K562 (cell line): ENCODE measurements around the gene NPB. TPM values are rescaled to one million over a fixed set of nuclear protein-coding genes. Genes with fewer than 3 reads are reported as not detected.
A peak's percentile ranks its signal among the peaks of the same experiment; 100 is the strongest.

Source experiments
- DACH1 ChIP-seq: fragments of 450-650 bp; IDR thresholded peaks from 2 replicates; pipeline ENCODE4 v1.6.1; 2018; ENCODE audit not compliant: partially characterized antibody
- E2F3 ChIP-seq: fragments of 250-450 bp; sonication (Bioruptor Pico); IDR thresholded peaks from 2 replicates; pipeline ENCODE4 v1.4.0; 2020; ENCODE audit warnings: mild to moderate bottlenecking
- EHMT2 ChIP-seq: fragments of 450-650 bp; IDR thresholded peaks from 2 replicates; pipeline ENCODE4 v1.6.1; 2018; ENCODE audit warnings: antibody characterized with exemption
- ETV1 ChIP-seq: fragments of 450-650 bp; conservative IDR thresholded peaks from 2 replicates; pipeline ENCODE4 v1.6.1; 2016; ENCODE audit warnings: missing genetic modification characterization, control low read depth, low read depth, missing compliant biosample characterization
- HEY1 ChIP-seq: fragments of 250-450 bp; sonication (Bioruptor Pico); IDR thresholded peaks from 2 replicates; pipeline ENCODE4 v1.5.0; 2020; ENCODE audit warnings: mild to moderate bottlenecking, moderate library complexity, borderline replicate concordance
- PTBP1 ChIP-seq: fragments of 200-400 bp; formaldehyde crosslinking; IDR thresholded peaks from 2 replicates; pipeline ENCODE4 v1.6.1; 2017; ENCODE audit warnings: low read depth, low read length
- RBBP5 ChIP-seq: fragments of 200-600 bp; sonication (generic); IDR thresholded peaks from 2 replicates; pipeline ENCODE4 v1.6.1; 2012; ENCODE audit warnings: borderline replicate concordance, mild to moderate bottlenecking, low read length, control low read depth, inconsistent platforms; ENCODE audit not compliant: insufficient read depth, poor library complexity, severe bottlenecking
- RFX7 ChIP-seq: fragments of 250-450 bp; sonication (Bioruptor Pico); IDR thresholded peaks from 2 replicates; pipeline ENCODE4 v1.5.1; 2021; ENCODE audit warnings: mild to moderate bottlenecking
- TCF3 ChIP-seq: sonication (generic); formaldehyde crosslinking; IDR thresholded peaks from 2 replicates; pipeline ENCODE4 v1.4.0; 2020; ENCODE audit warnings: mild to moderate bottlenecking, missing genetic modification reagents
- TOE1 ChIP-seq, 2 experiments: fragments of 450-650 bp in 1 of 2; sonication (generic) in 1 of 2; formaldehyde crosslinking in 1 of 2; IDR thresholded peaks; 2 replicates each; pipeline versions ENCODE4 v1.7.1 to v1.8.0; 2016 to 2022; ENCODE audit warnings: borderline replicate concordance in 2 of 2, mild to moderate bottlenecking in 2 of 2, antibody characterized with exemption in 1 of 2, inconsistent platforms in 1 of 2, low read depth in 1 of 2, missing genetic modification reagents in 1 of 2, moderate library complexity in 1 of 2
- polyA plus RNA-seq, 8 experiments: library from polyadenylated mRNA; depleted of rRNA in 4 of 8; stranded (reverse) in 5 of 8; unstranded in 3 of 8; fragments of >200 nt; fragmentation: Nextera tagmentation in 2 of 8; fragmentation: Illumina TruSeq in 1 of 8; extraction: Ambion mirVana in 2 of 8; extraction: Trizol in 1 of 8; gene quantifications; 2 replicates each; pipeline versions ENCODE4 v1.2.1 to v1.2.3, GENCODE V29; 2011 to 2014; ENCODE audit warnings: inconsistent platforms in 1 of 8, missing spikeins in 1 of 8
- total RNA-seq, 7 experiments: library from RNA; depleted of rRNA in 6 of 7; stranded (reverse); fragments of >200 nt in 6 of 7; fragmentation: Illumina TruSeq in 2 of 7; extraction: Trizol in 2 of 7; gene quantifications; 2 replicates each; pipeline versions ENCODE4 v1.2.1 to v1.2.3, GENCODE V29; 2011 to 2021; ENCODE audit warnings: low replicate concordance in 1 of 7
- TF ChIP-seq, protein P1 (sequence below): sonication (generic); formaldehyde crosslinking; IDR thresholded peaks from 2 replicates; pipeline ENCODE4 v1.8.0; 2022; ENCODE audit warnings: mild to moderate bottlenecking, low read depth, missing genetic modification reagents
- TF ChIP-seq, protein P2 (sequence below): sonication (generic); formaldehyde crosslinking; IDR thresholded peaks from 2 replicates; pipeline ENCODE4 v1.8.0; 2022; ENCODE audit warnings: missing genetic modification reagents, mild to moderate bottlenecking, moderate library complexity, borderline replicate concordance
- TF ChIP-seq, protein P3 (sequence below): fragments of 200-600 bp; sonication (generic); IDR thresholded peaks from one replicate; pipeline ENCODE4 v1.6.1; 2012; ENCODE audit warnings: mild to moderate bottlenecking, low read depth, low read length, inconsistent platforms

NPB gene
- total and polyA plus RNA-seq, 9 of the 15 experiments (the other 6 are each of a cell fraction or from before 2014, with no cell fraction given) = 0.03 to 0.61 (median 0.14) TPM; not detected in 2

DNA sequence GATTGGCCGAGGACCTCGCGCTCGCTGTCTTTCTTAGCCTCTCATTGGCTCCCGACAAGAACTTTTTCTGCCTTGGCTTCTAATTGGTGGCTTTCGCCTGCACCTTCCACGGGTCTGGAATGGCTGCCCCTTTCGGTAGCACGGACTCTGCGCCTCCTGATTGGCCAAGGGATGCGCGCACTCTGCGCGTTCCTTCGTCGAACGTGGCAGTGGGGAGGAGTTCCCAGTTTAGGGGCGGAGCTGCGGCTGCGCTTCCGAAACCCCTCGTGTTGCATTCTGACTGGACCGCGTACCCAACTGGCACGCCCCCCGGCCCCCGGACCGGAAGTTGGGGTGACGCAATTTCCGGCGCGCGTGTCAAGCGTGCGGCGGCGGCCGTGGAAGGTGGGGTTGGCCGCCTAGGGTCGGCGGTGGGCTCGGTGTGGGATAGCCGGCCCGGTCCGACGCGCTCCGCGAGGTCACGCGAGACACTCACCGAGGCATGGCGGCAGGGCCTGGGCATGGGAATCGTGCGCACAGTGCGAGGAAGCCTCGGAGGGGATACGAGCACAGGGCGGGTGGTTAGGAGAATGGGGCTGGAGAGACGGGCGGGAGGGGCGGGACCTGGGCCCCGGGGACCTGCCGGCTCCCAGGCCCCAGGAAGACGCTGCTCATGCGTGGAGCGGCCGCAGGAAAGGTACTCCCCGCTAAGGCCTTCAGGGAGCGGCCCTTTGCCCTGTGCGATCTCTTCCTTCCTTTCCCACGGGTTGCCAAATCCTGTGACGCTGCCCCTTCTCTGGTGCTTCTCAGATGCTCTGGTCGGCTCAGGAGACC is 41.1 kb upstream of the NPB start (continued):
- TF ChIP-seq, protein P1, sequence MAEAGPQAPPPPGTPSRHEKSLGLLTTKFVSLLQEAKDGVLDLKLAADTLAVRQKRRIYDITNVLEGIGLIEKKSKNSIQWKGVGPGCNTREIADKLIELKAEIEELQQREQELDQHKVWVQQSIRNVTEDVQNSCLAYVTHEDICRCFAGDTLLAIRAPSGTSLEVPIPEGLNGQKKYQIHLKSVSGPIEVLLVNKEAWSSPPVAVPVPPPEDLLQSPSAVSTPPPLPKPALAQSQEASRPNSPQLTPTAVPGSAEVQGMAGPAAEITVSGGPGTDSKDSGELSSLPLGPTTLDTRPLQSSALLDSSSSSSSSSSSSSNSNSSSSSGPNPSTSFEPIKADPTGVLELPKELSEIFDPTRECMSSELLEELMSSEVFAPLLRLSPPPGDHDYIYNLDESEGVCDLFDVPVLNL = no peak
- TF ChIP-seq HEY1 (CRISPR knock-in tag) = no peak; the same call in 1 of the 2 replicates
- no peak for TF ChIP-seq TCF3 (CRISPR knock-in tag)
- no peak for TF ChIP-seq EHMT2
- TF ChIP-seq E2F3 = peak; percentile 96
- peak; percentile 43 for TF ChIP-seq DACH1
- TF ChIP-seq RFX7 (CRISPR knock-in tag) = no peak
- peak; percentile 75 for TF ChIP-seq RBBP5
- TF ChIP-seq, protein P2, sequence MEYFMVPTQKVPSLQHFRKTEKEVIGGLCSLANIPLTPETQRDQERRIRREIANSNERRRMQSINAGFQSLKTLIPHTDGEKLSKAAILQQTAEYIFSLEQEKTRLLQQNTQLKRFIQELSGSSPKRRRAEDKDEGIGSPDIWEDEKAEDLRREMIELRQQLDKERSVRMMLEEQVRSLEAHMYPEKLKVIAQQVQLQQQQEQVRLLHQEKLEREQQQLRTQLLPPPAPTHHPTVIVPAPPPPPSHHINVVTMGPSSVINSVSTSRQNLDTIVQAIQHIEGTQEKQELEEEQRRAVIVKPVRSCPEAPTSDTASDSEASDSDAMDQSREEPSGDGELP = peak; percentile 19; the same call in 1 of the 2 replicates
- TF ChIP-seq, protein P3, sequence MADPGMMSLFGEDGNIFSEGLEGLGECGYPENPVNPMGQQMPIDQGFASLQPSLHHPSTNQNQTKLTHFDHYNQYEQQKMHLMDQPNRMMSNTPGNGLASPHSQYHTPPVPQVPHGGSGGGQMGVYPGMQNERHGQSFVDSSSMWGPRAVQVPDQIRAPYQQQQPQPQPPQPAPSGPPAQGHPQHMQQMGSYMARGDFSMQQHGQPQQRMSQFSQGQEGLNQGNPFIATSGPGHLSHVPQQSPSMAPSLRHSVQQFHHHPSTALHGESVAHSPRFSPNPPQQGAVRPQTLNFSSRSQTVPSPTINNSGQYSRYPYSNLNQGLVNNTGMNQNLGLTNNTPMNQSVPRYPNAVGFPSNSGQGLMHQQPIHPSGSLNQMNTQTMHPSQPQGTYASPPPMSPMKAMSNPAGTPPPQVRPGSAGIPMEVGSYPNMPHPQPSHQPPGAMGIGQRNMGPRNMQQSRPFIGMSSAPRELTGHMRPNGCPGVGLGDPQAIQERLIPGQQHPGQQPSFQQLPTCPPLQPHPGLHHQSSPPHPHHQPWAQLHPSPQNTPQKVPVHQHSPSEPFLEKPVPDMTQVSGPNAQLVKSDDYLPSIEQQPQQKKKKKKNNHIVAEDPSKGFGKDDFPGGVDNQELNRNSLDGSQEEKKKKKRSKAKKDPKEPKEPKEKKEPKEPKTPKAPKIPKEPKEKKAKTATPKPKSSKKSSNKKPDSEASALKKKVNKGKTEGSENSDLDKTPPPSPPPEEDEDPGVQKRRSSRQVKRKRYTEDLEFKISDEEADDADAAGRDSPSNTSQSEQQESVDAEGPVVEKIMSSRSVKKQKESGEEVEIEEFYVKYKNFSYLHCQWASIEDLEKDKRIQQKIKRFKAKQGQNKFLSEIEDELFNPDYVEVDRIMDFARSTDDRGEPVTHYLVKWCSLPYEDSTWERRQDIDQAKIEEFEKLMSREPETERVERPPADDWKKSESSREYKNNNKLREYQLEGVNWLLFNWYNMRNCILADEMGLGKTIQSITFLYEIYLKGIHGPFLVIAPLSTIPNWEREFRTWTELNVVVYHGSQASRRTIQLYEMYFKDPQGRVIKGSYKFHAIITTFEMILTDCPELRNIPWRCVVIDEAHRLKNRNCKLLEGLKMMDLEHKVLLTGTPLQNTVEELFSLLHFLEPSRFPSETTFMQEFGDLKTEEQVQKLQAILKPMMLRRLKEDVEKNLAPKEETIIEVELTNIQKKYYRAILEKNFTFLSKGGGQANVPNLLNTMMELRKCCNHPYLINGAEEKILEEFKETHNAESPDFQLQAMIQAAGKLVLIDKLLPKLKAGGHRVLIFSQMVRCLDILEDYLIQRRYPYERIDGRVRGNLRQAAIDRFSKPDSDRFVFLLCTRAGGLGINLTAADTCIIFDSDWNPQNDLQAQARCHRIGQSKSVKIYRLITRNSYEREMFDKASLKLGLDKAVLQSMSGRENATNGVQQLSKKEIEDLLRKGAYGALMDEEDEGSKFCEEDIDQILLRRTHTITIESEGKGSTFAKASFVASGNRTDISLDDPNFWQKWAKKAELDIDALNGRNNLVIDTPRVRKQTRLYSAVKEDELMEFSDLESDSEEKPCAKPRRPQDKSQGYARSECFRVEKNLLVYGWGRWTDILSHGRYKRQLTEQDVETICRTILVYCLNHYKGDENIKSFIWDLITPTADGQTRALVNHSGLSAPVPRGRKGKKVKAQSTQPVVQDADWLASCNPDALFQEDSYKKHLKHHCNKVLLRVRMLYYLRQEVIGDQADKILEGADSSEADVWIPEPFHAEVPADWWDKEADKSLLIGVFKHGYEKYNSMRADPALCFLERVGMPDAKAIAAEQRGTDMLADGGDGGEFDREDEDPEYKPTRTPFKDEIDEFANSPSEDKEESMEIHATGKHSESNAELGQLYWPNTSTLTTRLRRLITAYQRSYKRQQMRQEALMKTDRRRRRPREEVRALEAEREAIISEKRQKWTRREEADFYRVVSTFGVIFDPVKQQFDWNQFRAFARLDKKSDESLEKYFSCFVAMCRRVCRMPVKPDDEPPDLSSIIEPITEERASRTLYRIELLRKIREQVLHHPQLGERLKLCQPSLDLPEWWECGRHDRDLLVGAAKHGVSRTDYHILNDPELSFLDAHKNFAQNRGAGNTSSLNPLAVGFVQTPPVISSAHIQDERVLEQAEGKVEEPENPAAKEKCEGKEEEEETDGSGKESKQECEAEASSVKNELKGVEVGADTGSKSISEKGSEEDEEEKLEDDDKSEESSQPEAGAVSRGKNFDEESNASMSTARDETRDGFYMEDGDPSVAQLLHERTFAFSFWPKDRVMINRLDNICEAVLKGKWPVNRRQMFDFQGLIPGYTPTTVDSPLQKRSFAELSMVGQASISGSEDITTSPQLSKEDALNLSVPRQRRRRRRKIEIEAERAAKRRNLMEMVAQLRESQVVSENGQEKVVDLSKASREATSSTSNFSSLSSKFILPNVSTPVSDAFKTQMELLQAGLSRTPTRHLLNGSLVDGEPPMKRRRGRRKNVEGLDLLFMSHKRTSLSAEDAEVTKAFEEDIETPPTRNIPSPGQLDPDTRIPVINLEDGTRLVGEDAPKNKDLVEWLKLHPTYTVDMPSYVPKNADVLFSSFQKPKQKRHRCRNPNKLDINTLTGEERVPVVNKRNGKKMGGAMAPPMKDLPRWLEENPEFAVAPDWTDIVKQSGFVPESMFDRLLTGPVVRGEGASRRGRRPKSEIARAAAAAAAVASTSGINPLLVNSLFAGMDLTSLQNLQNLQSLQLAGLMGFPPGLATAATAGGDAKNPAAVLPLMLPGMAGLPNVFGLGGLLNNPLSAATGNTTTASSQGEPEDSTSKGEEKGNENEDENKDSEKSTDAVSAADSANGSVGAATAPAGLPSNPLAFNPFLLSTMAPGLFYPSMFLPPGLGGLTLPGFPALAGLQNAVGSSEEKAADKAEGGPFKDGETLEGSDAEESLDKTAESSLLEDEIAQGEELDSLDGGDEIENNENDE = no peak
- no peak for TF ChIP-seq TOE1 (IDR thresholded peaks at IDR 0.05; ENCODE audit: borderline replicate concordance)
- TF ChIP-seq TOE1 (CRISPR knock-in tag; IDR thresholded peaks at IDR 0.05; ENCODE audit: borderline replicate concordance, low read depth) = 0 out of 2 replicates have a peak, but pooled peaks have one; percentile 27
- TF ChIP-seq ETV1 (tag) = no peak; the same call in none of the 2 replicates
- TF ChIP-seq PTBP1 = no peak
